NT2/D1 (cell line): Measurements from ENCODE around the gene SPRYD3.

Source experiments
- SUZ12 ChIP-seq: IDR thresholded peaks from 2 replicates; pipeline ENCODE4 v1.6.1; 2011; ENCODE audit not compliant: insufficient read length, insufficient read depth; ENCODE audit errors: extremely low read depth
- YY1 ChIP-seq: IDR thresholded peaks from 2 replicates; pipeline ENCODE4 v1.6.1; 2011; ENCODE audit not compliant: insufficient read length, insufficient read depth

DNA sequence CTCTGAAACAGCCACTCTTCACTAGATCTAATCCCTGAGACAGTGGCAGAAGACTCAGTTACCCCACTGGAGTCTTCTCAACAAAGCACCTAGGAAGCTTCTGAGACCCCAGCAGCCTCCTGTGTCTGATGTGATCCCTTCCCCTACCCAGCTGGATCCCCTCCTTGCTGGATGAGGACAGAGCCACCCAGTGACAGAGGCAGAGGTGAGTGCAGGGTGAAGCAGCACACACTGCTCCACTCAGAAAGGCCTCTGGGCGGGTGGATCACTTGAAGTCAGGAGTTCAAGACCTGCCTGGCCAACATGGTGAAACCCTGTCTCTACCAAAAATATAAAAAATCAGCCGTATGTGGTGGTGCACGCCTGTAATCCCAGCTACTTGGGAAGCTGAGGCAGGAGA lies 2.7 kb downstream of the SPRYD3 start:
- TF ChIP-seq SUZ12 (no peak), YY1 (no peak)
